Stimulated activated CD4-positive, alpha-beta T cell treated with anti-CD3 and anti-CD28 coated beads, Interleukin-15, amount 100 ng/mL, for 24 hours (primary cell): Measurements from ENCODE around the gene ICE2.

Experiments
- DNase-seq: peaks from one replicate; pipeline ENCODE4 v3.0.0-alpha.2; 2020

The ICE2 gene

GRCh38 chr15:60486742-60487141, 7.8 kb upstream of the ICE2 start:
- DNase-seq = no peak

GRCh38 chr15:60485365-60486055, 6.6 kb upstream of the ICE2 start:
- DNase-seq = no peak

- no peak for DNase-seq
Observed at GRCh38 chr15:60483042-60483441, 4.1 kb upstream of the ICE2 start.

- DNase-seq = no peak
Observed at GRCh38 chr15:60480888-60481287, 1.9 kb upstream of the ICE2 start.

DNA sequence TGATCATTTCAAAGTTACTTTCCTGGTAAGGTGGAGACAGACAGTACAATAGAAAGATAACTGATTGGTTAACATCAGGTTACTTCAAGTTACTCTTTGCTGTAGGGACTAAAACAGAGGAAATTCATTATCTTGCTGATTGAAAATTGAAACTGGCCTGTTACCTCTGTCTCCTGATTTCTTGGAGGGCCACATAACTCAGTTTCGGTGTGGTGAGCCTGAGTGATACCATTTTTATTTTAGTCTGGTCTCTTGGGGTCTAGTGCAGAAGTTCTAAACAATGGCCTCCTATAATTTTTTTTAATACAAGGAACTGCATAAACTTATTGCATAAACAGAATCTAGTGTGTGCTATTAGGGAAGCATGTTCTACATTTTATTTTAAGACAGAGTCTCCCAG, 1.2 kb upstream of the ICE2 start:
- no peak for DNase-seq

GRCh38 chr15:60479361-60480110, 594 bp upstream of the ICE2 start:
- DNase-seq = no peak

GRCh38 chr15:60477916-60478565, 901 bp downstream of the ICE2 start:
- peak; percentile 14 for DNase-seq

DNA sequence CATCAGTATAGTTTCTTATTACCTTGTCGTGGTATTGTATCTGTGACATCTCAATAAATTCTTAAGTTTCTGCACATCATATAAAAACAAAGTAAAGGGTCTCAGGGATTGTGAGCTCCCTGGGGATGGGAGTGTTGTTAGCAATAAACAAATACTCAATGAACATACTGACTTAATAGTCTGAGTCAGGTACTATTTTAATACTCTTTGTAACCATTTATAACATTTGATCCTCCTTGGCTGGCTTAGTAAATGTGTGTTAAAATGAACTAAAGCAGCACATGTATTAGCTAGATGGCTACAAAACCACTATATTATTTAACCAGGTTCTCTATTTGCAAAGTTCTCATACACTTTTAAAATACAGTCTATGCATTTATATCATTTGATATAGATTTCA, 1.8 kb downstream of the ICE2 start:
- no peak for DNase-seq

GRCh38 chr15:60476713-60477112, 2.2 kb downstream of the ICE2 start:
- DNase-seq = no peak

DNA sequence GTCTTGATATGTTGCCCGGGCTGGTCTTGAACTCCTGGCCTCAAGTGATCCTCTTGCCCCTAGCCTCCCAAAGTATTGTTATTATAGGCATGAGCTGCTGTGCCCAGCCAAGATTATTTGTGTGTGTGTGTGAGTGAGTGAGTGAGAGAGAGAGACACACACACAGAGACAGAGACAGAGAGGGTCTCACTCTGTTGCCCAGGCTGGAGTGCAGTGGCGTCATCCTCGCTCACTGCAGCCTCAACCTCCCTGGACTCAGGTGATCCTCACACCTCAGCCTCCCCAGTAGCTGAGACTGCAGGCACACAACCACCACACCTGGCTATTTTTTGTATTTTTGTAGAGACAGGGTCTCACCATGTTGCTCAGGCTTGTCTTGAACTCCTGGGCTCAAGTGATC, 5.8 kb downstream of the ICE2 start:
- no peak for DNase-seq

DNA sequence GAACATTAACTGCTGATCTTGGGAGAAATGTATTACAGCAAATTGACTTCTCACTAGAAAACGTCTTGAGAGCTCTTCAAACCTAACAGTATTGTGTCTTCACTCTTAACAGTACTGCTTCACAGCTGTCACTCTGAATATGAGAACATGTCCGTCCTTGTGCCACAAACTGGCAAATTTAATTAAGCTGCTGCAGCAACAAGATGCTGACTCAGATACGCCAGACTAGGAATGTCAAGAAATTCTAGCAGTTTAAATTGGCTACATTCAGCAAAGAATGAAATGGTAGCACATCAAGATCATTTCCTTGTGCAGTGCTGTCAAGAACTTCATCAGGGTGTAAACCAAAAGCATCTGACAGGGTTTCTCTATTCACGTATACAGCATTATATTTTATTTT, 7.6 kb downstream of the ICE2 start:
- no peak for DNase-seq

DNA sequence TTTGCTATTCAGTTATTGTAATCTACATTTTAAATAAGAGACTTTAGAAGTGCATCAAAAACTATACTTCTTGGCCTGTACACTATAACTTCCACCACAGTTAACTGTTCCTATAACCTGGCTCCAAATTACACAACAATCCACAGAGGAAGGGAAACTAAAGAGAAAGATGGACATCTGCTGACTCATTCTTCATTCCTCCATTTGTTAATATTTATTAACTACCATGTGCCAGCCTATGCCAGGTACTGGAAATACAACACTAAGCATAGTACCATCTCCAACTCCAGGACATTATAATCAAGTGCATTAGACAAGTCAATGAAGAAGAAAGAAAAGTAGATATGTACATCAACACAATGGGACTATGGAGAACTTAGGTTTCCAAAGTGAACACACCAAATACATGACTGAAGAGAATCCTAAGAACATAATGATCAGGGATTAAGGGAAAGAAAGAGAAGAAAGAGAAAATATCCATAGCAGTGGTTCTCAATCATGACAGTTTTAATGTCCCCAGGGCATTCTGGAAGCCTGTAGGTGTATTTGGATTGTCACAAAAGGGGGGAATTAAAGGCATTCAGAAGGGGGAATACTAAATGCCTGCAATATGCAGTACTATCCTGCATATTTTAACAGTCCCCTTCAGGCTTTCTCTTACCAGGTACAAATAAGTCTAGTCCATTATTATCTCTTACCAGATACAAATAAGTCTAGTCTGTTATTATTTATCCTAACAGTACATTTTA, 8.9 kb downstream of the ICE2 start:
- no peak for DNase-seq

DNA sequence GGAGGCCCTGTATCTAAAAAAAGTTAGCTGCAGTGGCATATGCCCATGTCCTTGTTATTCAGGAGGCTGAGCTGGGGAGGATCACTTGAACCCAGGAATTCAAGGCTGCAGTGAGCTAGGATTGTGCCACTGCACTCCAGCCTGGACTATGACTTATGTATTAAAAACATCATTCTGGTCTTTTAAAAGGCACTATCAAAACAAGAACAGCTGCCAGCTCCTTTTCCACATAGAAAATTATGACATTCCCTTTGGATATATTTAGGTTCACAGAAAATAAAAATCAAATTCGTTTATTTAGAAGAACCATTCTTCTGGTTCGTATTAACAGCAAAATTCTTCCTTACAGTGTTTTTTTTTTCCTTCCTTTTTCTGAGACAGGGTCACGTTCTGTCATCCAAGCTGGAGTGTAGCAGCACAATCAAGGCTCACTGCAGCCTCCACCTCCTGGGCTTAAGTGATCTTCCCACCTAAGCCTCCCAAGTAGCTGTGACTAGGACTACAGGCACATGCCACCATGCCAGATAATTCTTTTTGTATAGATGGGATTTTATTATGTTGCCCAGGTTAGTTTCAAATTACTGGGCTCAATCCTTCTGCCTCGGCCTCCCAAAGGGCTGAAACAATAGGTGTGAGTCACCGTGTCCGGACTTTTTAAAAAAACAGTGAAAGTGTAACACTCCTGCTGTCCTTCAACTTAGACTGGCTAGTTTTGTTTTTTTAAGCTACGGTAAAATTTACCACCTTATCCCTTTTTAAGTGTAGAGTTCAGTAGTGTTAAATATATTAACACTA, 13.9 kb downstream of the ICE2 start:
- DNase-seq = no peak

GRCh38 chr15:60462027-60462426, 16.9 kb downstream of the ICE2 start:
- no peak for DNase-seq

DNA sequence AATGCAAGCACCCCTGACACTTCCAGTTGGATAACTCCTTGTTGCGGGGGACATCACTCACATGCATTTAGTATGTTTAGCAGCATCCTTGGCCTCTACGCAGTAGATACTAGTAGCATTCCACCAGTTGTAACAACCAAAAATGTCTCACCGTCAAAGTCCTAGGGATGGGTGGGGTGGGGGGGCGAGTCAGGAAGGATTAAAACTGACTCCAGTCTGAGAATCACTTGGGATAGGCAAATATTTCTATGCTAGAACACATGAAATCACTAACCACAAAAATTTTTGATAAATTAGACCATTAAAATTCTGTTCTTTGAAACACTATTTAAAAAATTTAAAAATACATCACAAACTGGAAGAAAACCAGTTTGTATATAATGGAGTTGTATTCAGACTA, 18.0 kb downstream of the ICE2 start:
- no peak for DNase-seq

- no peak for DNase-seq
Observed at GRCh38 chr15:60458721-60459120, 20.2 kb downstream of the ICE2 start.

DNA sequence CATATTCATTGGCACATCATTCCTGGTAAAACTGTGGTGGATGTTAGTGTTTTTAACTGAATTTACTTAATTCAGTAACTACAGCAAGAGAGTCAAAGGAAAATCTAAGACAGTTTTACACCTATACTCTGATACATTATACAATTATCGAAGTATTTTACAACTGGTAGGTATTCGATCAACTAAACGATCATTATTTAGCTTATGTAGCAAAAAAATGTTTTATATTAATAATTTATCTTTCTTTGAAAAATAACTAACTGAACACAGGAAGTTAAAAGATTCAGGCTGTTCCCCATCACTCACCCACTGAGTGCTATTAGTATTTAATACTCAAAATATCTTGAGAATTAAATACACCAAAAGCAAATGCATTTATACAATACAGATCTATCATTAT, 21.0 kb downstream of the ICE2 start:
- no peak for DNase-seq

DNA sequence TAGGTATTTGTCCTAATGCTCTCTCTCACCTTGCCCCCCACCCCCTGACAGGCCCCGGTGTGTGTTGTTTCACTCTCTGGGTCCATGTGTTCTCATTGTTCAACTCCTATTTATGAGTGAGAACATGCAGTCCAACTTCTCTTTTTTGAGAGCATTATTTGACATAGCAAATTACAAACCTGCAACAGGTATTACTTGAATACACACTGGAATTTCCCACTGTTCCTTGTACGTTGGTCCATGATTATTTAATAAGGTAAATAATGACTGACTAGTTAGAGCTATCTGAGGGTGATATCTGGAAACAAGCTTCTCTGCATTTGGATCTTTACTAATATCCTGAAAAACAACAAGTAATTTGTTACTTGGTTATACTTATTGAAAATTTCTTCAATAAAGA, 24.1 kb downstream of the ICE2 start:
- DNase-seq = no peak

DNA sequence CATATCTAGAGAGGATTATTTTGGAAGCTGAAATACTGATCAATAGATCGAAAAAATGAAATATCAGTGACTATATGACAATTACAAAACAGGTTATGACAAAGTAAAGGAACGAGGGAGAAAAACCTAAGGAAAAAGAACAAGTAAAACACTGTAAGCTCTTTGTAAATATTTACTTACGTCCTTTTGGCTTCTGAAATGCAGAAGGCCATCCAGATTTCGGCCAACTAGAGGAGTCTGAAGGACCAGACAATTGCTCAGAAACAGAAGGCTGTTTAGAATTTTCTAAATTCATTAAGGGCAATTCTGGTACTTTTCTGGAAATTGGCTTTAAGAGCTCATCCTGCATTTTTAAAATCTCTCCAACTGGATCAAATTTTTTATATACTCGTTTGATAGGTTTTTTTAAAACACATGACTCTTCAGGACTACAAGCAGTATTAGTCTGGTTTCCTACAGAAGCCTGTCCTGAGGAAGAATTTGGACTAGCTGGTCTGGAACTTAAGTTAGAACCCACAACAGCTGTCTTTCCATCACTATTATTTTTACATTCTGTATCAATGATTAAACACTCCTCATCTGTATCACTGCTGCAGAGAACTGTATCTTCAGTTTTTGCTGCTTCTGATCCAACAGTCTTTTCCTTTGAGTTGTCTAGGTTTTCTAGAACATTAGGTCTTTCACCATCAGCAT, 30.1 kb downstream of the ICE2 start:
- DNase-seq = no peak

- no peak for DNase-seq
Observed at GRCh38 chr15:60444289-60444912, 34.5 kb downstream of the ICE2 start.

DNA sequence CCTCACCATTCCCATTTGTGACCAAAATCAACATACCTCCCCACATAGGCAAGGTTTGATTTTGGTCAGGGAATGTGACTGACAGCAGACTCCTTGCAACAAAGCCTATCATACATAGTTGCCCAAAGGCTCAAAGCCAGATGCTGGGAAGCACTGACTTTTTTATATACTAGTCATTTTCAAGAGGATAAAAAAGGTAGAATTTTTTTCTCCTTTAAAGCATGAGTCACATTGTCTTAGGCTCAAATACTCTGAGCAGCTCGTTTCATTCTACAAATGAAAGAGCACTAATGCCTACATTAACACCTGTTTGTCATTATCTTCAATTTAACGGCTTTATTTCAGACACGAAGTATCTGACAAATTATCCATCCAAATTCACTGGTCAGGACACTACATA, 36.2 kb downstream of the ICE2 start:
- DNase-seq = no peak
